Measurements from ENCODE around the gene CDH26.

- TF ChIP-seq CTCF (IDR thresholded peaks at IDR 0.05; ENCODE audit: insufficient read depth, low read length, poor library complexity, severe bottlenecking), result no peak
- TF ChIP-seq EZH2phosphoT487 (conservative IDR thresholded peaks at IDR 0.05; ENCODE audit: low read length), result no peak
These were observed 88.6 kb downstream of the CDH26 start for GRCh38 chr20:60046860-60047259.
